HCT116 (cell line): ENCODE measurements around the gene RIPOR2. TPM values are rescaled to one million over a fixed set of nuclear protein-coding genes. Genes with fewer than 3 reads are reported as not detected.

Source experiments
- ATAC-seq: fragments of 200-7000 bp; cut with Tn5 transposase; 2 replicates; pipeline ENCODE4 v1.9.1; 2020; ENCODE audit warnings: mild to moderate bottlenecking, moderate library complexity
- BruUV-seq: library from RNA; stranded (reverse); fragments of 400-500 nt; replicated peaks from 2 replicates; lab custom pipeline; 2021; lab: Mats Ljungman, UMichigan
- CTCF ChIA-PET: fragments of 300-600 bp; sonication (Branson Sonifier 250); formaldehyde crosslinking; loops from one replicate; lab custom pipeline; 2021; ENCODE audit warnings: antibody characterized with exemption; lab: Charles Lee
- POLR2A ChIA-PET: fragments of 300-600, 350-600 bp; sonication (Branson Sonifier 250); formaldehyde crosslinking; loops from one replicate; lab custom pipeline; 2021; ENCODE audit warnings: antibody characterized with exemption; lab: Charles Lee
- RAD21 ChIA-PET, 2 experiments: fragments of 300-600 bp; sonication (Branson Sonifier 250); formaldehyde crosslinking; loops; one replicate each; lab custom pipeline; 2023; ENCODE audit warnings: low total read pairs in 2 of 2; ENCODE audit not compliant: uncharacterized antibody in 2 of 2, unreplicated experiment in 2 of 2, low non-redundant PET in 1 of 2; lab: Charles Lee
- DNase-seq: peaks from one replicate; pipeline ENCODE4 v3.0.0-alpha.2; 2010; ENCODE audit warnings: low read depth, low spot score
- H2AFZ ChIP-seq: fragments of 200-600 bp; shearing (Covaris generic), sonication (generic); 2 replicates; pipeline ENCODE4 v1.6.1; 2017; ENCODE audit warnings: low read depth, mixed run types, mixed read lengths, antibody characterized with exemption, low read length; ENCODE audit not compliant: poor library complexity, severe bottlenecking
- H3K27ac ChIP-seq: 2 replicates; pipeline ENCODE4 v1.5.1; 2012; ENCODE audit warnings: low read depth, low read length
- H3K27me3 ChIP-seq: fragments of 200-600 bp; sonication (generic); 2 replicates; pipeline ENCODE4 v1.6.1; 2016; ENCODE audit warnings: mixed run types, low read length, mixed read lengths; ENCODE audit not compliant: insufficient read depth
- H3K36me3 ChIP-seq, 2 experiments: fragments of 200-500 bp in 1 of 2; fragments of 200-600 bp in 1 of 2; sonication (Bioruptor generic) in 1 of 2; sonication (generic) in 1 of 2; 2 replicates each; pipeline versions ENCODE4 v1.5.1 to v1.6.1; 2014 to 2016; ENCODE audit warnings: low read length in 2 of 2, inconsistent platforms in 1 of 2, mixed read lengths in 1 of 2, mixed run types in 1 of 2; ENCODE audit not compliant: insufficient read depth in 2 of 2, control insufficient read depth in 1 of 2
- H3K4me1 ChIP-seq, 2 experiments: fragments of 200-600 bp in 1 of 2; sonication (generic) in 1 of 2; 2 replicates each; pipeline versions ENCODE4 v1.5.1 to v1.6.1; 2012 to 2017; ENCODE audit warnings: low read length in 2 of 2, inconsistent platforms in 1 of 2, mild to moderate bottlenecking in 1 of 2, mixed read lengths in 1 of 2, mixed run types in 1 of 2, moderate library complexity in 1 of 2; ENCODE audit not compliant: insufficient read depth in 2 of 2, control insufficient read depth in 1 of 2
- H3K4me2 ChIP-seq: fragments of 200-600 bp; sonication (generic); 2 replicates; pipeline ENCODE4 v1.6.1; 2017; ENCODE audit warnings: mixed run types, low read length, mixed read lengths
- H3K4me3 ChIP-seq, 2 experiments: fragments of 200-600 bp in 1 of 2; sonication (generic) in 1 of 2; replicated peaks in 1 of 2; 2 replicates each; pipeline ENCODE4 v1.5.1; 2011 to 2016; ENCODE audit warnings: low read length in 2 of 2, control low read depth in 1 of 2, low read depth in 1 of 2, mild to moderate bottlenecking in 1 of 2, mixed read lengths in 1 of 2, mixed run types in 1 of 2
- H3K79me2 ChIP-seq: fragments of 200-600 bp; sonication (generic); 2 replicates; pipeline ENCODE4 v1.6.1; 2017; ENCODE audit warnings: mild to moderate bottlenecking, mixed run types, low read length, moderate library complexity, mixed read lengths; ENCODE audit not compliant: insufficient read depth
- H3K9ac ChIP-seq: fragments of 200-600 bp; sonication (generic); 2 replicates; pipeline ENCODE4 v1.6.1; 2016; ENCODE audit warnings: low read length, mixed read lengths
- H3K9me2 ChIP-seq: fragments of 200-600 bp; sonication (generic), shearing (Covaris generic); 2 replicates; pipeline ENCODE4 v1.6.1; 2017; ENCODE audit warnings: mixed run types, mild to moderate bottlenecking, moderate library complexity; ENCODE audit not compliant: insufficient read depth
- H3K9me3 ChIP-seq, 2 experiments: fragments of 200-500 bp in 1 of 2; fragments of 200-600 bp in 1 of 2; sonication (Bioruptor generic) in 1 of 2; sonication (generic) in 1 of 2; 2 replicates each; pipeline ENCODE4 v1.6.1; 2014 to 2017; ENCODE audit warnings: low read length in 2 of 2, mixed read lengths in 2 of 2, inconsistent platforms in 1 of 2, low read depth in 1 of 2, mild to moderate bottlenecking in 1 of 2, mixed run types in 1 of 2, moderate library complexity in 1 of 2; ENCODE audit not compliant: control insufficient read depth in 1 of 2, insufficient read depth in 1 of 2
- H4K20me1 ChIP-seq: fragments of 200-600 bp; sonication (generic), shearing (Covaris generic); 2 replicates; pipeline ENCODE4 v1.6.1; 2017; ENCODE audit warnings: mixed run types, mild to moderate bottlenecking, moderate library complexity; ENCODE audit not compliant: insufficient read depth
- CBX3 ChIP-seq: IDR thresholded peaks from 2 replicates; pipeline ENCODE4 v1.6.1; 2012; ENCODE audit warnings: low read depth
- EGR1 ChIP-seq: IDR thresholded peaks from 2 replicates; pipeline ENCODE4 v1.6.1; 2012; ENCODE audit warnings: low read depth
- EZH2 ChIP-seq: fragments of 200-600 bp; sonication (generic); IDR thresholded peaks from 2 replicates; pipeline ENCODE4 v1.6.1; 2017; ENCODE audit warnings: antibody characterized with exemption, mixed run types
- EZH2phosphoT487 ChIP-seq: fragments of 200-600 bp; IDR thresholded peaks from 2 replicates; pipeline ENCODE4 v1.6.1; 2018; ENCODE audit warnings: antibody characterized with exemption, borderline replicate concordance
- FOSL1 ChIP-seq: IDR thresholded peaks from 2 replicates; pipeline ENCODE4 v1.6.1; 2012; ENCODE audit warnings: low read depth
- JUND ChIP-seq: IDR thresholded peaks from 2 replicates; pipeline ENCODE4 v1.6.1; 2012
- POLR2A ChIP-seq: IDR thresholded peaks from 2 replicates; pipeline ENCODE4 v1.7.0; 2011; ENCODE audit warnings: borderline replicate concordance; ENCODE audit not compliant: insufficient read depth, insufficient read length; ENCODE audit errors: extremely low read depth
- POLR2AphosphoS5 ChIP-seq: IDR thresholded peaks from 2 replicates; pipeline ENCODE4 v1.6.1; 2011; ENCODE audit warnings: mild to moderate bottlenecking, low read depth, low read length, moderate library complexity
- RAD21 ChIP-seq: IDR thresholded peaks from 2 replicates; pipeline ENCODE4 v1.6.1; 2012; ENCODE audit warnings: low read depth, mild to moderate bottlenecking
- SIN3A ChIP-seq: IDR thresholded peaks from 2 replicates; pipeline ENCODE4 v1.6.1; 2012; ENCODE audit warnings: low read depth
- SP1 ChIP-seq: IDR thresholded peaks from 2 replicates; pipeline ENCODE4 v1.6.1; 2012; ENCODE audit warnings: low read depth
- SRF ChIP-seq: IDR thresholded peaks from 2 replicates; pipeline ENCODE4 v1.6.1; 2012; ENCODE audit warnings: low read depth
- TCF7L2 ChIP-seq: IDR thresholded peaks from 2 replicates; pipeline ENCODE4 v1.7.0; 2011; ENCODE audit warnings: borderline replicate concordance, inconsistent platforms; ENCODE audit not compliant: insufficient read depth, insufficient read length; ENCODE audit errors: extremely low read depth
- YY1 ChIP-seq: IDR thresholded peaks from 2 replicates; pipeline ENCODE4 v1.6.1; 2011; ENCODE audit warnings: low read length, low read depth, moderate library complexity, mild to moderate bottlenecking; ENCODE audit not compliant: insufficient replicate concordance; ENCODE audit errors: extremely low read depth
- ZNF274 ChIP-seq: fragments of 200-500 bp; sonication (Bioruptor generic); IDR thresholded peaks from 2 replicates; pipeline ENCODE4 v1.6.1; 2014; ENCODE audit warnings: mild to moderate bottlenecking, low read depth, low read length, inconsistent platforms
- intact Hi-C: fragments of 100-400 bp; cut with micrococcal nuclease; formaldehyde crosslinking; loops from 2 replicates; pipeline ENCODE4 v1.10.0; 2022
- total RNA-seq: library from RNA; stranded (reverse); gene quantifications from one replicate; pipeline ENCODE4 v1.2.1, GENCODE V29; 2021; ENCODE audit not compliant: unreplicated experiment
- TF ChIP-seq, protein P1 (sequence below): IDR thresholded peaks from 2 replicates; pipeline ENCODE4 v1.6.1; 2012

The RIPOR2 gene
- total RNA-seq, 1 experiment from 2014 or later = 0.44 TPM

DNA sequence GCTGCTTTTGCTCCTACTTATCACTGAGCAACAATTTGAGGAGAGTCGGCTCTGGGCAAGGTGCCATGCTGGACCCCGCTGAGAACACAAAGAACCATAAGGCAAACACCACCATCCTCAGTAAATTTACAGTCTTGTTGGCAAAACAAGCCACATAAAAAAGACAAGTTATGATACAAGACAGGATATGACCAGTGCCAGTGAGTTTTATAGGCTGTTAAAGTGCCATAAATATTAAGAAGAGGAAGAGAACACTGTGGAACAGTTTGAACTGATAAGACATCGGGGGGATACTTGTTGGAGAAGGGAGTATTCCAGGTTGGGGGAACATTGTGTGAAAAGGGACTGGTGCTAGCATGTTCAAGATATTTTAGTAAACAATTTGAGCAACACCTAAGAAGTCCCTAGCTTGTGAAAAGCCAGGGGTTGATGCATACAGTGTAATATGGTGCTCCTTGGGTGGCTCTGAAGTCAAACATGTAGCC, 25.3 kb upstream of the RIPOR2 start (continued):
- TF ChIP-seq POLR2AphosphoS5 (no peak), POLR2A (no peak)
- TF ChIP-seq, all 23 proteins: peak for 0

DNA sequence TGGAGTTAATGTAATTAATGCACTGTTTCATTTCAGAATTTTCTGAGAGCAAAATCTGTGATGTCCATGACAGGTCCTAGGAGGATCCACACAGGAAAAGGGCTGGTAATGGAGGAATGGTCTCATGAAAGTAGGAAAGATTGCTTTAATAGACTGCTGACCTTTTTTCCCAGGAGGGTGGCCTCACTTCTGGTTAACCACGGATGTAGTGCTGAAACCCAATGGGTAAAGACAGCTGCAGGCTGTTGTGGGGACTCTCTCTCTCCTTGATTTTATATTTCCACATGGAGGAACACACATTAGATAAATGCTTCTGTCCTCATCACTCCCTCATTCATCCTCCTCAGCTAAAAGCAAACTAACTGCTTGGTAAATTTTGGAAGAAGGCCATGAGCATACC, 23.6 kb upstream of the RIPOR2 start:
- Histone ChIP-seq H4K20me1 (no peaks in the 10 kb centered on the region), H3K9me3 (no peaks in the 10 kb centered on the region), H3K9ac (no peak overlapping the region), H3K4me2 (no peak overlapping the region), H3K9me2 (no peaks in the 10 kb centered on the region), H3K36me3 (no peaks in the 10 kb centered on the region), H3K27ac (no peak overlapping the region), H3K27me3 (no peaks in the 10 kb centered on the region), H3K79me2 (no peaks in the 10 kb centered on the region), H3K4me3 (no peak overlapping the region), H3K4me1 (no peaks in the 10 kb centered on the region), H2AFZ (no peak overlapping the region)
- intact Hi-C loops = no loop called here
- ChIA-PET RAD21 (no interaction called here), POLR2A (no interaction called here), CTCF (no interaction called here)
- TF ChIP-seq ZNF274 = no peak
- TF ChIP-seq JUND = no peak
- TF ChIP-seq POLR2AphosphoS5 = no peak
- no peak for TF ChIP-seq CBX3
- no peak for TF ChIP-seq SRF
- TF ChIP-seq EZH2phosphoT487 = no peak
- no peak for TF ChIP-seq RAD21
- TF ChIP-seq EGR1 = no peak
- TF ChIP-seq, protein P1, sequence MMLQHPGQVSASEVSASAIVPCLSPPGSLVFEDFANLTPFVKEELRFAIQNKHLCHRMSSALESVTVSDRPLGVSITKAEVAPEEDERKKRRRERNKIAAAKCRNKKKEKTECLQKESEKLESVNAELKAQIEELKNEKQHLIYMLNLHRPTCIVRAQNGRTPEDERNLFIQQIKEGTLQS = no peak
- TF ChIP-seq SIN3A = no peak
- TF ChIP-seq EZH2 = no peak
- TF ChIP-seq YY1 = no peak
- no peak for TF ChIP-seq SP1
- no peak for TF ChIP-seq POLR2A
- TF ChIP-seq TCF7L2 = no peak
- TF ChIP-seq FOSL1 = no peak
- no peak for ATAC-seq
- no TSS peak for BruUV-seq
- no peak for DNase-seq
